SH-SY5Y (cell line): ENCODE results near the gene PDE4B.

Experiments
- GATA2 ChIP-seq: IDR thresholded peaks from 2 replicates; pipeline ENCODE4 v1.6.1; 2011; ENCODE audit warnings: mild to moderate bottlenecking, low read depth, low read length
- GATA3 ChIP-seq: IDR thresholded peaks from 2 replicates; pipeline ENCODE4 v1.6.1; 2011; ENCODE audit warnings: low read depth, mild to moderate bottlenecking, low read length, moderate library complexity

GRCh38 chr1:65881067-65881594 is 88.4 kb downstream of the PDE4B start:
- TF ChIP-seq GATA3 (no peak), GATA2 (no peak)
